ENCODE data around the gene NAP1L1.

DNA sequence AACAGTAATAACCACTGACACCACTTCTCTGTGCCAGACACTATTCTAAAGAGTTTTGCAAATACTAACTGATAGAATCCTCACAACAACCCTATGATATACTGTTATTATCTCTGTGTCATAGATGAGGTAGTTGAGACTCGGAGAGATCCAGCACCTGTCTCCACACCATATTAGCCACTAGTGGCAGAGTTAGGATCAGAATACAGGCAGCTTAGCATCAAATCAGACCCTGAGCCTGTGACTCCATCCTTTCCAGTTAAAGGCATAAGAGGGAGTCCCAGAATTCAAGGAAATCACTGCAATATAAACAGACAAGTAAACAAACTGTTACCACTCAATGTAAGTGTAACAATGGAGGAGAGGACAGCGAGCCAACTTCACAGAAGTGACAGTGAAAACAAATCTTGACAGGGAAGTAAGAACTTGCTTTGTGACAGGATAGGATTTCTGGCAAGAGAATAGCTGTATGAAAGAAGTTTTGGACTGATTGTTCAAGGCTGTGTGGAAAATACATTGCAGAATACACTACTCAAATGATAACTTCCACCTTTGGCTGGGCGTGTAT is 11.7 kb upstream of the NAP1L1 start:
- TF ChIP-seq CTCF (IDR thresholded peaks at IDR 0.05; ENCODE audit: borderline replicate concordance, extremely low read depth, low read length, poor library complexity, severe bottlenecking): no peak
- TF ChIP-seq EZH2 (IDR thresholded peaks at IDR 0.05; ENCODE audit: borderline replicate concordance, low read depth, low read length, severe bottlenecking): no peak
